SK-N-SH (cell line): Measurements from ENCODE around the gene GPR42. TPM values are rescaled to one million over a fixed set of nuclear protein-coding genes. Genes with fewer than 3 reads are reported as not detected.

Experiments
- CTCF ChIA-PET: fragments of 300-600, 350-600 bp; formaldehyde crosslinking; extraction: SDS; loops from one replicate; lab custom pipeline; 2021; lab: Yijun Ruan, JAX
- POLR2A ChIA-PET: fragments of 350-600 bp; sonication (Branson Sonifier 250); formaldehyde crosslinking; extraction: SDS; loops from one replicate; lab custom pipeline; 2020; ENCODE audit warnings: antibody characterized with exemption, inconsistent platforms; lab: Yijun Ruan, JAX
- DNase-seq: peaks from one replicate; pipeline ENCODE4 v3.0.0; 2012
- H2AFZ ChIP-seq: fragments of 200-600 bp; sonication (generic); 2 replicates; pipeline ENCODE4 v1.8.1; 2016; ENCODE audit warnings: antibody characterized with exemption, mild to moderate bottlenecking, low read depth
- H3F3A ChIP-seq: fragments of 200-600 bp; sonication (generic); replicated peaks from 2 replicates; pipeline ENCODE3; 2016; ENCODE audit warnings: antibody characterized with exemption, mild to moderate bottlenecking; ENCODE audit not compliant: insufficient read depth
- H3K27ac ChIP-seq, 2 experiments: fragments of 200-500 bp in 1 of 2; fragments of 200-600 bp in 1 of 2; sonication (Bioruptor generic) in 1 of 2; sonication (generic), shearing (Covaris generic) in 1 of 2; 2 replicates each; pipeline versions ENCODE4 v1.5.1 to v1.6.1; 2014 to 2016; ENCODE audit warnings: low read depth in 2 of 2, inconsistent platforms in 1 of 2, low read length in 1 of 2, mild to moderate bottlenecking in 1 of 2, mixed read lengths in 1 of 2
- H3K27me3 ChIP-seq: fragments of 200-600 bp; sonication (generic), shearing (Covaris generic); 2 replicates; pipeline ENCODE4 v1.6.1; 2016; ENCODE audit warnings: mixed run types; ENCODE audit not compliant: insufficient read depth
- H3K36me3 ChIP-seq, 2 experiments: fragments of 200-500 bp in 1 of 2; fragments of 200-600 bp in 1 of 2; sonication (Bioruptor generic) in 1 of 2; sonication (generic) in 1 of 2; replicated peaks in 1 of 2; 2 replicates each; pipeline versions ENCODE3 to v1.5.1; 2014 to 2016; ENCODE audit warnings: low read length in 1 of 2, mild to moderate bottlenecking in 1 of 2; ENCODE audit not compliant: insufficient read depth in 2 of 2, control insufficient read depth in 1 of 2
- H3K4me1 ChIP-seq, 2 experiments: fragments of 200-500 bp in 1 of 2; fragments of 200-600 bp in 1 of 2; sonication (Bioruptor generic) in 1 of 2; sonication (generic), shearing (Covaris generic) in 1 of 2; 2 replicates each; pipeline versions ENCODE4 v1.5.1 to v1.6.1; 2014 to 2016; ENCODE audit warnings: low read depth in 1 of 2, low read length in 1 of 2, mixed run types in 1 of 2; ENCODE audit not compliant: insufficient read depth in 2 of 2, control insufficient read depth in 1 of 2
- H3K4me2 ChIP-seq: fragments of 200-600 bp; sonication (generic), shearing (Covaris generic); 2 replicates; pipeline ENCODE4 v1.6.1; 2017; ENCODE audit warnings: mixed run types
- H3K4me3 ChIP-seq, 2 experiments: fragments of 200-500 bp in 1 of 2; fragments of 200-600 bp in 1 of 2; sonication (Bioruptor generic) in 1 of 2; sonication (generic), shearing (Covaris generic) in 1 of 2; 2 replicates each; pipeline versions ENCODE4 v1.5.1 to v1.8.1; 2014 to 2016; ENCODE audit warnings: low read depth in 2 of 2, inconsistent platforms in 1 of 2, low read length in 1 of 2, mild to moderate bottlenecking in 1 of 2, mixed read lengths in 1 of 2, moderate library complexity in 1 of 2
- H3K79me2 ChIP-seq: fragments of 200-600 bp; sonication (generic); 2 replicates; pipeline ENCODE4 v1.8.1; 2017; ENCODE audit warnings: mild to moderate bottlenecking; ENCODE audit not compliant: insufficient read depth
- H3K9ac ChIP-seq: fragments of 200-600 bp; sonication (generic); 2 replicates; pipeline ENCODE4 v1.6.1; 2017; ENCODE audit warnings: mixed run types
- H3K9me2 ChIP-seq: fragments of 200-600 bp; sonication (generic); 2 replicates; pipeline ENCODE4 v1.6.1; 2017; ENCODE audit warnings: mixed run types
- H3K9me3 ChIP-seq: fragments of 200-600 bp; sonication (generic); 2 replicates; pipeline ENCODE4 v1.6.1; 2017; ENCODE audit warnings: mixed run types, mild to moderate bottlenecking, moderate library complexity
- H4K20me1 ChIP-seq: fragments of 200-600 bp; sonication (generic); 2 replicates; pipeline ENCODE4 v1.6.1; 2017; ENCODE audit warnings: mild to moderate bottlenecking, mixed run types; ENCODE audit not compliant: insufficient read depth
- CHD2 ChIP-seq: fragments of 150-350 bp; IDR thresholded peaks from 2 replicates; pipeline ENCODE4 v1.6.1; 2018; ENCODE audit warnings: low read length; ENCODE audit not compliant: partially characterized antibody
- EZH2phosphoT487 ChIP-seq: fragments of 200-600 bp; sonication (generic); IDR thresholded peaks from 2 replicates; pipeline ENCODE4 v1.6.1; 2017; ENCODE audit warnings: low read depth, mixed run types, mild to moderate bottlenecking, antibody characterized with exemption, moderate library complexity, borderline replicate concordance
- FOSL2 ChIP-seq: IDR thresholded peaks from 2 replicates; pipeline ENCODE4 v1.4.0; 2012; ENCODE audit warnings: low read depth, mild to moderate bottlenecking, moderate library complexity, borderline replicate concordance
- FOXJ3 ChIP-seq: sonication (generic); formaldehyde crosslinking; IDR thresholded peaks from 2 replicates; pipeline ENCODE4 v1.5.1; 2020; ENCODE audit warnings: mild to moderate bottlenecking, missing genetic modification reagents
- JUND ChIP-seq: IDR thresholded peaks from 2 replicates; pipeline ENCODE4 v1.4.0; 2012
- RAD21 ChIP-seq: IDR thresholded peaks from 2 replicates; pipeline ENCODE4 v1.6.1; 2012; ENCODE audit warnings: mild to moderate bottlenecking, low read length
- RXRA ChIP-seq: IDR thresholded peaks from 2 replicates; pipeline ENCODE4 v1.4.0; 2012; ENCODE audit warnings: low read depth, mild to moderate bottlenecking, borderline replicate concordance
- TAF1 ChIP-seq: IDR thresholded peaks from 2 replicates; pipeline ENCODE4 v1.6.1; 2012; ENCODE audit warnings: low read depth, mild to moderate bottlenecking, low read length, moderate library complexity, borderline replicate concordance
- TCF12 ChIP-seq: IDR thresholded peaks from 2 replicates; pipeline ENCODE4 v1.4.0; 2012
- TEAD4 ChIP-seq: IDR thresholded peaks from 2 replicates; pipeline ENCODE4 v1.4.0; 2012; ENCODE audit warnings: mild to moderate bottlenecking, borderline replicate concordance; ENCODE audit not compliant: insufficient read depth
- USF1 ChIP-seq: IDR thresholded peaks from 2 replicates; pipeline ENCODE4 v1.4.0; 2012; ENCODE audit warnings: low read depth, borderline replicate concordance
- WGBS: methylation state at CpG from one replicate; pipeline ENCODE4 v1.1.6; 2017; ENCODE audit warnings: low lambda C conversion rate; 5-methylcytosine and 5-hydroxymethylcytosine counted together
- polyA plus RNA-seq, 3 experiments: library from polyadenylated mRNA; depleted of rRNA; stranded (reverse); fragments of >200 nt; gene quantifications; 2 replicates each; pipeline ENCODE4 v1.2.3, GENCODE V29; 2012
- TF ChIP-seq, protein P1 (sequence below): fragments of 150-350 bp; IDR thresholded peaks from 2 replicates; pipeline ENCODE4 v1.6.1; 2017; ENCODE audit warnings: antibody characterized with exemption, low read length, low read depth, borderline replicate concordance
- TF ChIP-seq, protein P2 (sequence below): IDR thresholded peaks from 2 replicates; pipeline ENCODE4 v1.4.0; 2012; ENCODE audit warnings: low read depth, borderline replicate concordance
- TF ChIP-seq, protein P3 (sequence below): IDR thresholded peaks from 2 replicates; pipeline ENCODE4; 2012
- TF ChIP-seq, protein P4 (sequence below): fragments of 200-600 bp; sonication (generic); IDR thresholded peaks from 2 replicates; pipeline ENCODE4 v1.6.1; 2017; ENCODE audit warnings: antibody characterized with exemption, mild to moderate bottlenecking, moderate library complexity

Gene GPR42
- polyA plus RNA-seq, 1 of the 3 experiments (the other 2 are of a cell fraction): not detected

- Histone ChIP-seq H3K9ac (no peak overlapping the region), H3K4me2 (no peak overlapping the region), H3K4me3 (no peak overlapping the region), H3K27me3 (0 out of 2 replicates have a peak, but pooled peaks cover 8% of the 10 kb centered on the region), H3K9me2 (no peaks in the 10 kb centered on the region), H3F3A (no peaks in the 10 kb centered on the region), H3K27ac (no peak overlapping the region), H2AFZ (no peak overlapping the region), H3K9me3 (peaks cover 13% of the 10 kb centered on the region; the same call in 1 of the 2 replicates), H4K20me1 (no peaks in the 10 kb centered on the region), H3K79me2 (no peaks in the 10 kb centered on the region), H3K36me3 (no peaks in the 10 kb centered on the region), H3K4me1 (no peaks in the 10 kb centered on the region)
- ChIA-PET POLR2A (no interaction called here), CTCF (no interaction called here)
- no peak for TF ChIP-seq JUND
- TF ChIP-seq FOXJ3 (CRISPR knock-in tag): no peak
- TF ChIP-seq RAD21: no peak
- TF ChIP-seq, protein P1, sequence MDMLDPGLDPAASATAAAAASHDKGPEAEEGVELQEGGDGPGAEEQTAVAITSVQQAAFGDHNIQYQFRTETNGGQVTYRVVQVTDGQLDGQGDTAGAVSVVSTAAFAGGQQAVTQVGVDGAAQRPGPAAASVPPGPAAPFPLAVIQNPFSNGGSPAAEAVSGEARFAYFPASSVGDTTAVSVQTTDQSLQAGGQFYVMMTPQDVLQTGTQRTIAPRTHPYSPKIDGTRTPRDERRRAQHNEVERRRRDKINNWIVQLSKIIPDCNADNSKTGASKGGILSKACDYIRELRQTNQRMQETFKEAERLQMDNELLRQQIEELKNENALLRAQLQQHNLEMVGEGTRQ: no peak
- TF ChIP-seq USF1: no peak
- no peak for TF ChIP-seq EZH2phosphoT487
- TF ChIP-seq TCF12: no peak
- no peak for TF ChIP-seq TAF1
- TF ChIP-seq RXRA: no peak
- no peak for TF ChIP-seq CHD2
- TF ChIP-seq TEAD4: no peak
- no peak for TF ChIP-seq FOSL2
- TF ChIP-seq, protein P2, sequence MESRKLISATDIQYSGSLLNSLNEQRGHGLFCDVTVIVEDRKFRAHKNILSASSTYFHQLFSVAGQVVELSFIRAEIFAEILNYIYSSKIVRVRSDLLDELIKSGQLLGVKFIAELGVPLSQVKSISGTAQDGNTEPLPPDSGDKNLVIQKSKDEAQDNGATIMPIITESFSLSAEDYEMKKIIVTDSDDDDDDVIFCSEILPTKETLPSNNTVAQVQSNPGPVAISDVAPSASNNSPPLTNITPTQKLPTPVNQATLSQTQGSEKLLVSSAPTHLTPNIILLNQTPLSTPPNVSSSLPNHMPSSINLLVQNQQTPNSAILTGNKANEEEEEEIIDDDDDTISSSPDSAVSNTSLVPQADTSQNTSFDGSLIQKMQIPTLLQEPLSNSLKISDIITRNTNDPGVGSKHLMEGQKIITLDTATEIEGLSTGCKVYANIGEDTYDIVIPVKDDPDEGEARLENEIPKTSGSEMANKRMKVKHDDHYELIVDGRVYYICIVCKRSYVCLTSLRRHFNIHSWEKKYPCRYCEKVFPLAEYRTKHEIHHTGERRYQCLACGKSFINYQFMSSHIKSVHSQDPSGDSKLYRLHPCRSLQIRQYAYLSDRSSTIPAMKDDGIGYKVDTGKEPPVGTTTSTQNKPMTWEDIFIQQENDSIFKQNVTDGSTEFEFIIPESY: no peak
- TF ChIP-seq, protein P3, sequence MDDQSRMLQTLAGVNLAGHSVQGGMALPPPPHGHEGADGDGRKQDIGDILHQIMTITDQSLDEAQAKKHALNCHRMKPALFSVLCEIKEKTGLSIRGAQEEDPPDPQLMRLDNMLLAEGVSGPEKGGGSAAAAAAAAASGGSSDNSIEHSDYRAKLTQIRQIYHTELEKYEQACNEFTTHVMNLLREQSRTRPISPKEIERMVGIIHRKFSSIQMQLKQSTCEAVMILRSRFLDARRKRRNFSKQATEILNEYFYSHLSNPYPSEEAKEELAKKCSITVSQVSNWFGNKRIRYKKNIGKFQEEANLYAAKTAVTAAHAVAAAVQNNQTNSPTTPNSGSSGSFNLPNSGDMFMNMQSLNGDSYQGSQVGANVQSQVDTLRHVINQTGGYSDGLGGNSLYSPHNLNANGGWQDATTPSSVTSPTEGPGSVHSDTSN: no peak
- TF ChIP-seq, protein P4, sequence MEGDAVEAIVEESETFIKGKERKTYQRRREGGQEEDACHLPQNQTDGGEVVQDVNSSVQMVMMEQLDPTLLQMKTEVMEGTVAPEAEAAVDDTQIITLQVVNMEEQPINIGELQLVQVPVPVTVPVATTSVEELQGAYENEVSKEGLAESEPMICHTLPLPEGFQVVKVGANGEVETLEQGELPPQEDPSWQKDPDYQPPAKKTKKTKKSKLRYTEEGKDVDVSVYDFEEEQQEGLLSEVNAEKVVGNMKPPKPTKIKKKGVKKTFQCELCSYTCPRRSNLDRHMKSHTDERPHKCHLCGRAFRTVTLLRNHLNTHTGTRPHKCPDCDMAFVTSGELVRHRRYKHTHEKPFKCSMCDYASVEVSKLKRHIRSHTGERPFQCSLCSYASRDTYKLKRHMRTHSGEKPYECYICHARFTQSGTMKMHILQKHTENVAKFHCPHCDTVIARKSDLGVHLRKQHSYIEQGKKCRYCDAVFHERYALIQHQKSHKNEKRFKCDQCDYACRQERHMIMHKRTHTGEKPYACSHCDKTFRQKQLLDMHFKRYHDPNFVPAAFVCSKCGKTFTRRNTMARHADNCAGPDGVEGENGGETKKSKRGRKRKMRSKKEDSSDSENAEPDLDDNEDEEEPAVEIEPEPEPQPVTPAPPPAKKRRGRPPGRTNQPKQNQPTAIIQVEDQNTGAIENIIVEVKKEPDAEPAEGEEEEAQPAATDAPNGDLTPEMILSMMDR: no peak
- WGBS: 24% methylated on average over 2 of the region's 2 CpGs
- DNase-seq: no peak
Observed at GRCh38 chr19:35383536-35383935, 12.7 kb downstream of the GPR42 start.
